GM12864 (cell line): ENCODE results near the gene KLC4.

Source experiments
- DNase-seq: peaks from one replicate; pipeline ENCODE4 v3.0.0-alpha.2; 2011; ENCODE audit warnings: low read depth
- H3K4me3 ChIP-seq: 2 replicates; pipeline ENCODE4 v1.5.1; 2011; ENCODE audit warnings: mild to moderate bottlenecking, low read depth, low read length, control low read depth
- TF ChIP-seq, protein P1 (sequence below): IDR thresholded peaks from 2 replicates; pipeline ENCODE4 v1.5.1; 2011; ENCODE audit warnings: low read depth, mild to moderate bottlenecking, moderate library complexity, low read length, control low read depth, inconsistent platforms; ENCODE audit errors: missing control alignments

The KLC4 gene

DNA sequence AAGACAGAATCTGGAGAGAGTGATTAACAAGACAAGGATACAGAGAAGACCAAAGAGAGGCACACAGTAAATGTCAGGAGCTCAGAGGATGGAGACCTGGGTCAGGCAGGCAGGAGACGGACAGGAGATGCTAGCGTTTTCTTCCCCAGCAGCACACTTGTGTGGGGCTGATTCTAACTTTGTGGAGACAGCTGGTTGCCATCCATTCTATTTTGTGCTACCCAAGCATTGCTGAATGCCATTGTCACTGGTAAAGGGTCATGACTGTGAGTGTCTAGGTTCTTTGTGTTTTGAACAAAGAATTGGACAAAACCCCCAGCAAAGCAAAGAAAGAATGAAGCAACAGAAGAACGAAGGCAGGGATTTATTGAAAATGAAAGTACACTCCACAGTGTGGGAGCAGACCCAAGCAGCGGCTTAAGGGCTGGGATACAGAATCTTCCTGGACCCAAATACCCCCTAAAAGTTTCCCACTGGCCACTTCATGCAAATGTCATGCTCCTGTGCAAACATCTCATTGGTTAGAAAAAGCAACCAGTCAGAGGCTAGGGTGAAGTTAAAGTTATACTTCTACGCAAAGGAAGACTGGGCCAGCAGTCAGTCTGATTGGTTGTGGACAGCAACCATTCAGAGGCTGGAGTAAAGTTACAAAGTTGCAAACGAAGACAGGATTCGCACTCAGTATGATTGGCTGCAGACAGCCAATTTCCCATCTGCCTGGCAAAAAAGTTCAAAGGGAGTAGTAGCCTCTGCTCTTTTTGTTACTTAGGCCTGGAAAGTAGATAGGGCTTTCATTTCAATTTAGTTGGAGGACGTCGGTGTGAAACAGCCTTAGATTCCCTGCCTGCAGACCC lies 34.2 kb downstream of the KLC4 start:
- H3K4me3 ChIP-seq, result no peak overlapping the region
- TF ChIP-seq, protein P1, sequence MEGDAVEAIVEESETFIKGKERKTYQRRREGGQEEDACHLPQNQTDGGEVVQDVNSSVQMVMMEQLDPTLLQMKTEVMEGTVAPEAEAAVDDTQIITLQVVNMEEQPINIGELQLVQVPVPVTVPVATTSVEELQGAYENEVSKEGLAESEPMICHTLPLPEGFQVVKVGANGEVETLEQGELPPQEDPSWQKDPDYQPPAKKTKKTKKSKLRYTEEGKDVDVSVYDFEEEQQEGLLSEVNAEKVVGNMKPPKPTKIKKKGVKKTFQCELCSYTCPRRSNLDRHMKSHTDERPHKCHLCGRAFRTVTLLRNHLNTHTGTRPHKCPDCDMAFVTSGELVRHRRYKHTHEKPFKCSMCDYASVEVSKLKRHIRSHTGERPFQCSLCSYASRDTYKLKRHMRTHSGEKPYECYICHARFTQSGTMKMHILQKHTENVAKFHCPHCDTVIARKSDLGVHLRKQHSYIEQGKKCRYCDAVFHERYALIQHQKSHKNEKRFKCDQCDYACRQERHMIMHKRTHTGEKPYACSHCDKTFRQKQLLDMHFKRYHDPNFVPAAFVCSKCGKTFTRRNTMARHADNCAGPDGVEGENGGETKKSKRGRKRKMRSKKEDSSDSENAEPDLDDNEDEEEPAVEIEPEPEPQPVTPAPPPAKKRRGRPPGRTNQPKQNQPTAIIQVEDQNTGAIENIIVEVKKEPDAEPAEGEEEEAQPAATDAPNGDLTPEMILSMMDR, result no peak
- no peak for DNase-seq

DNA sequence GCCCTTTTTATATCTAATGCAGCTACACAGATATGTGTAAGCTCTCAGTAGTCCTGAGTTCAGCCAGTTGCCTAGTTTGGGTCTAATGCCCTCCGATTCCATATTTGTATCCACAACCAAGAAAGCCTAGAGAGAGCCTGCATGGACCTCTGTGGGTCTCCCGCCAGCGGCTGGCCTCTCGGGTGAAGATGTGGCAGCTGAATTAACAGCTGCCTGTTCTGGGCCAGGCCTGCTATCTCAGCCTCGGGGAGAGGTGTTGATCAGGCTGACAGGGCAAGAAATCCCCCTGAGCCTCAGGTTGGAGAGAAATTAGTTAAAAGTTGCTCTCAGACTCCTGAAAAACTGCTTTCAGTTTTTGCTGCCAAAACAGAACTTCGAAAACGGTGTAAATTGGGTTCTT lies 36.5 kb downstream of the KLC4 start:
- TF ChIP-seq, protein P1, result no peak
- H3K4me3 ChIP-seq, result no peak overlapping the region
- DNase-seq, result no peak

DNA sequence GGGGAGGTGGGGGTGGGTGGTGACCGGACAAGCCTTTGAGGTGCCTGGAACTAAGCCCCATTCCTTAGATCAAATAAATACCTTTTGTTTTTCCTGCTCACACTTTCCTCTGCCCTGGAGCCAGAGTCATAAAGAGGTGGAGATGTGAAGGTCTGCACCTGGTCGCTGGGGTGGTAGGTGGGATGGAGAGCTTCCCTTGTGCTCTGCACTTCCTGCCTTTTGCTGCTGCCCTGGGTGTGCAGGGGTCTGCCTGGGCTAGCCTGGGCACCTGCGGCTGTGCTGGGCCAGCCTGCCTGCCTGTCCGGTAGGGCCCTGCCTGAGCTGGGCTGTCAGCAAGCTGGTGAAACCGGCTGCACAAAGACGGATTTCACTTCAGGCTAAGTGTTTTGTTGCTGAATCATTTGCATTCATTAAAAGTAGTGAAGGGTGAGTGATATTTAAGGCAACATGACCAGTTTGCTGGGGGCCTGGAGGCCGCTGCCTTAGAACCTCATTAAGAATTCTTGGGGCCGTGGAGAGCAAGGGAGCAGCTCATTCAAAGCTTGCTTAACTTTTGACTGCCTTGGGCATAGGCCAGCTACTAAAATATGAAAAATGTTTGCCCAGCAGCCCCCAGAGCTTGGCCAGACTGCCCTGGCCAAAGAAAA lies 37.1 kb downstream of the KLC4 start:
- TF ChIP-seq, protein P1, result no peak
- no peak for DNase-seq
- no peak overlapping the region for H3K4me3 ChIP-seq

DNA sequence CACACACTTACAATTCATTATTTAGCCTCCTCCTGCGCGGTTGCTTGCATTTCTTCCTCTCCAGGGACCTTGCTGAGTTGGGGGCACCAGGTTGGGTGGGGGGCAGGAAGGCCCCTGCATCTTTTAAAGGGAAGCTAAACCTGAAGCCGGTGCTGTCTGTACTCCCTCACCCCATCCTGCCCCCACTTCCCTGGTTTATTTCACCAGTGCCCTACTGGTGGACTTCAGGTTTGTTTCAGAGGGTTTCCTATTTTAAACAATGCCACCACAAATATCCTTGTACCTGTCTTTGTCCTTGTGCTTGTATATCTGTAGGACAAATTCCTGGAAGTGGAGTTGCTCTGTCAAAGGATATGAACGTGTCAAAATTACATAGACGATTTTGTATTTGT lies 37.7 kb downstream of the KLC4 start:
- no peak overlapping the region for H3K4me3 ChIP-seq
- no peak for DNase-seq

DNA sequence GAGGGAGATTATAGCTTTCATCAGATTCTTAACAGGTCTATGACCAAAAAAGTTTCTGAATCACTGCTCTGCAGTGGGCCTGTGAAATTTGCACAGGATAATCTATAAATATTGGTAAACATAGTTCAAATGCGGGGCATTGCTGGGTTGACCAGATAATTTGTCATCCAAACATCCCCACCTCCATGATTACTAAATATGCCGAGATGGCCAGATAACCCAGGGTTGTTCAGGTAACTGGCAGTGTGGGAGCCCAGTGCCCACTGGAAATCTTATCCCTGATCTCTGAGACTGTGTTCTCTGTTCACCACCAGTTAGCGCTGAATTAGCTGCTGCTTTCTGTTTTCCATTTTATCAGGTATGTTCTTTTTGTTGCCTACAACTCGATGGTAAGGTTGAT lies 38.1 kb downstream of the KLC4 start:
- DNase-seq, result no peak
- no peak overlapping the region for H3K4me3 ChIP-seq
- TF ChIP-seq, protein P1, result no peak

More for the DNA sequence above, 37.7 kb downstream of the KLC4 start:
- TF ChIP-seq, protein P1, result no peak

DNA sequence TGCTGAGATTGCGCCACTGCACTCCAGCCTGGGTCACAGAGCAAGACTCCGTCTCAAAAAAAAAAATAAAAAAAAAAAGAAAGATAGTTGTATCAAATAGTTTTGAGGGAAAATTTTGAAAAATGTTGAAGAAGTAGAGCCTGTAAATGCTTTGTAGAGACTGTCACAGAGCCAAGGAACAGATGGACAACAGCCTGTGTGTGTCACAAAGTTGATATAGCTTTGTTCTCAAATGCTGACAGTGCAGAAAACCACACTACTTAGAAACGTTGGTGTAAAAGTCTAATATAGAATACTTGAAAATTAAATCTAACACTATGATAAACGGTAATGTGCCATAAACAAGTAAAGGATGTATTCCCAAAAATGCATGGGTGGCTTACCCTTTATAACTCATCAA lies 42.1 kb downstream of the KLC4 start:
- DNase-seq, result no peak
- TF ChIP-seq, protein P1, result no peak
- no peak overlapping the region for H3K4me3 ChIP-seq
